PFSK-1 (cell line): Measurements from ENCODE around the gene CASD1.

Experiments
- SIN3A ChIP-seq: IDR thresholded peaks from 2 replicates; pipeline ENCODE4 v1.6.1; 2012; ENCODE audit warnings: mild to moderate bottlenecking, low read length, moderate library complexity, borderline replicate concordance; ENCODE audit not compliant: insufficient read depth
- TF ChIP-seq, protein P1 (sequence below), 2 experiments: IDR thresholded peaks; 2 replicates each; pipeline versions ENCODE4 v1.6.1 to v1.8.0; 2011 to 2012; ENCODE audit warnings: low read depth in 2 of 2, low read length in 2 of 2, control low read depth in 1 of 2, inconsistent platforms in 1 of 2, mild to moderate bottlenecking in 1 of 2, moderate library complexity in 1 of 2; ENCODE audit not compliant: insufficient read depth in 1 of 2

GRCh38 chr7:94476251-94476840 lies 33.3 kb upstream of the CASD1 start:
- TF ChIP-seq, protein P1, sequence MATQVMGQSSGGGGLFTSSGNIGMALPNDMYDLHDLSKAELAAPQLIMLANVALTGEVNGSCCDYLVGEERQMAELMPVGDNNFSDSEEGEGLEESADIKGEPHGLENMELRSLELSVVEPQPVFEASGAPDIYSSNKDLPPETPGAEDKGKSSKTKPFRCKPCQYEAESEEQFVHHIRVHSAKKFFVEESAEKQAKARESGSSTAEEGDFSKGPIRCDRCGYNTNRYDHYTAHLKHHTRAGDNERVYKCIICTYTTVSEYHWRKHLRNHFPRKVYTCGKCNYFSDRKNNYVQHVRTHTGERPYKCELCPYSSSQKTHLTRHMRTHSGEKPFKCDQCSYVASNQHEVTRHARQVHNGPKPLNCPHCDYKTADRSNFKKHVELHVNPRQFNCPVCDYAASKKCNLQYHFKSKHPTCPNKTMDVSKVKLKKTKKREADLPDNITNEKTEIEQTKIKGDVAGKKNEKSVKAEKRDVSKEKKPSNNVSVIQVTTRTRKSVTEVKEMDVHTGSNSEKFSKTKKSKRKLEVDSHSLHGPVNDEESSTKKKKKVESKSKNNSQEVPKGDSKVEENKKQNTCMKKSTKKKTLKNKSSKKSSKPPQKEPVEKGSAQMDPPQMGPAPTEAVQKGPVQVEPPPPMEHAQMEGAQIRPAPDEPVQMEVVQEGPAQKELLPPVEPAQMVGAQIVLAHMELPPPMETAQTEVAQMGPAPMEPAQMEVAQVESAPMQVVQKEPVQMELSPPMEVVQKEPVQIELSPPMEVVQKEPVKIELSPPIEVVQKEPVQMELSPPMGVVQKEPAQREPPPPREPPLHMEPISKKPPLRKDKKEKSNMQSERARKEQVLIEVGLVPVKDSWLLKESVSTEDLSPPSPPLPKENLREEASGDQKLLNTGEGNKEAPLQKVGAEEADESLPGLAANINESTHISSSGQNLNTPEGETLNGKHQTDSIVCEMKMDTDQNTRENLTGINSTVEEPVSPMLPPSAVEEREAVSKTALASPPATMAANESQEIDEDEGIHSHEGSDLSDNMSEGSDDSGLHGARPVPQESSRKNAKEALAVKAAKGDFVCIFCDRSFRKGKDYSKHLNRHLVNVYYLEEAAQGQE (IDR thresholded peaks at IDR 0.05; ENCODE audit: insufficient read depth in 1 of 2, low read depth in 2 of 2, low read length in 2 of 2) = no peak
- no peak for TF ChIP-seq SIN3A
